Upper lobe of left lung (tissue), 4 donors: ENCODE results near the gene RAPH1.

Experiments
- POLR2AphosphoS5 ChIP-seq, 2 donors: sonication (generic); formaldehyde crosslinking; IDR thresholded peaks; one replicate each; pipeline ENCODE4 v1.5.1; 2017; ENCODE audit warnings: antibody characterized with exemption in 2 of 2
- TF ChIP-seq, protein P1 (sequence below), 6 experiments: fragments of 450-650 bp in 4 of 6; fragments of 200-600 bp in 2 of 6; sonication (generic) in 2 of 6; IDR thresholded peaks; one replicate each; pipeline ENCODE4 v1.5.1; 2016 to 2019; ENCODE audit warnings: antibody characterized with exemption in 6 of 6

DNA sequence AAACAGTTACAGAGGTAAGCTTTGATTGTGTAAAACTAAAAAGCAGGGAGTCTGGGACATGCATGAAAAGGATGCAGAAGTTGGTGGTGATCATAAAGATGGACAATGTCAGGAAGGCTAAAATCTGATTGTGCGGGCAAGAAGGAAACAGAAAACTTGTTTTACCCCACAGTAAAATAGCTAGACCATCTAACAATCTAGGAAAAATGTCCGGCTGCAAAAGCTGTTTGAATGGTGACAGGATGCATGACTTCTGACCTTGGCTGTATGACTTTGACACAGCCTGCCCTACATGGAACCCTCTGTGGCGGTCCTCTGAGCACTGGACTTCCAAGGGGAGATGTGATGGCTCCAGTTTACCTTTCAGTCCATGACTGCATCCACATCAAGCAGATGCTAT is 93.6 kb downstream of the RAPH1 start:
- TF ChIP-seq, protein P1, sequence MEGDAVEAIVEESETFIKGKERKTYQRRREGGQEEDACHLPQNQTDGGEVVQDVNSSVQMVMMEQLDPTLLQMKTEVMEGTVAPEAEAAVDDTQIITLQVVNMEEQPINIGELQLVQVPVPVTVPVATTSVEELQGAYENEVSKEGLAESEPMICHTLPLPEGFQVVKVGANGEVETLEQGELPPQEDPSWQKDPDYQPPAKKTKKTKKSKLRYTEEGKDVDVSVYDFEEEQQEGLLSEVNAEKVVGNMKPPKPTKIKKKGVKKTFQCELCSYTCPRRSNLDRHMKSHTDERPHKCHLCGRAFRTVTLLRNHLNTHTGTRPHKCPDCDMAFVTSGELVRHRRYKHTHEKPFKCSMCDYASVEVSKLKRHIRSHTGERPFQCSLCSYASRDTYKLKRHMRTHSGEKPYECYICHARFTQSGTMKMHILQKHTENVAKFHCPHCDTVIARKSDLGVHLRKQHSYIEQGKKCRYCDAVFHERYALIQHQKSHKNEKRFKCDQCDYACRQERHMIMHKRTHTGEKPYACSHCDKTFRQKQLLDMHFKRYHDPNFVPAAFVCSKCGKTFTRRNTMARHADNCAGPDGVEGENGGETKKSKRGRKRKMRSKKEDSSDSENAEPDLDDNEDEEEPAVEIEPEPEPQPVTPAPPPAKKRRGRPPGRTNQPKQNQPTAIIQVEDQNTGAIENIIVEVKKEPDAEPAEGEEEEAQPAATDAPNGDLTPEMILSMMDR (IDR thresholded peaks at IDR 0.05): no peak
- TF ChIP-seq POLR2AphosphoS5 (IDR thresholded peaks at IDR 0.05): no peak
